Naive thymus-derived CD8-positive, alpha-beta T cell (primary cell): Measurements from ENCODE around the gene CIAO2B. TPM values are rescaled to one million over a fixed set of nuclear protein-coding genes. Genes with fewer than 3 reads are reported as not detected.
"Not testable (repeated sequence)": the region's sequence is repeated elsewhere in the genome, so short reads cannot be mapped to it uniquely, and the experiment has no call there.

ENCODE experiments used
- ATAC-seq, 2 donors: fragments of 150-1000 bp; cut with Tn5 transposase in 1 of 2; sonication (Bioruptor Pico), chemical (Tn5 transposase) in 1 of 2; 1 replicate in 1 of 2; 2 replicates in 1 of 2; pipeline ENCODE4 v1.10.0; 2021; ENCODE audit warnings: mild to moderate bottlenecking in 2 of 2, moderate library complexity in 2 of 2
- POLR2A ChIA-PET: fragments of 350-600 bp; sonication (Branson Sonifier 250); formaldehyde crosslinking; loops from one replicate; lab custom pipeline; 2021; ENCODE audit warnings: antibody characterized with exemption; lab: Charles Lee
- DNase-seq, 10 donors: peaks; one replicate each; pipeline versions ENCODE4 v3.0.0 to v3.0.0-alpha.2; 2020 to 2022
- H3K27ac Mint-ChIP-seq, 10 donors: one replicate each; pipeline ENCODE4 v1.8.0; 2020 to 2022; ENCODE audit warnings: mild to moderate bottlenecking in 10 of 10, mixed read lengths in 10 of 10, moderate library complexity in 4 of 10, inconsistent platforms in 1 of 10
- H3K27me3 Mint-ChIP-seq, 5 donors: one replicate each; pipeline ENCODE4 v1.8.0; 2021 to 2022; ENCODE audit warnings: mixed read lengths in 5 of 5
- H3K36me3 Mint-ChIP-seq, 3 donors: one replicate each; pipeline ENCODE4 v1.8.0; 2020 to 2022; ENCODE audit warnings: mixed read lengths in 3 of 3, mild to moderate bottlenecking in 2 of 3, inconsistent platforms in 1 of 3
- H3K4me1 Mint-ChIP-seq, 4 donors: one replicate each; pipeline ENCODE4 v1.8.0; 2021 to 2022; ENCODE audit warnings: mixed read lengths in 4 of 4
- H3K4me3 Mint-ChIP-seq, 10 donors: one replicate each; pipeline ENCODE4 v1.8.0; 2020 to 2022; ENCODE audit warnings: mild to moderate bottlenecking in 10 of 10, mixed read lengths in 10 of 10, moderate library complexity in 6 of 10, inconsistent platforms in 1 of 10
- H3K9me3 Mint-ChIP-seq, 9 donors: one replicate each; pipeline ENCODE4 v1.8.0; 2020 to 2022; ENCODE audit warnings: mixed read lengths in 9 of 9, mild to moderate bottlenecking in 3 of 9, inconsistent platforms in 1 of 9, moderate library complexity in 1 of 9
- polyA plus RNA-seq, 3 donors: library from polyadenylated mRNA; unstranded; fragments of 300-500 nt; fragmentation: Illumina TruSeq; gene quantifications; one replicate each; pipeline ENCODE4 v1.2.3, GENCODE V29; 2021
- total RNA-seq, 8 experiments: library from RNA in 2 of 8; stranded (reverse) in 2 of 8; gene quantifications; one replicate each; pipeline ENCODE4 v1.2.3 and lab custom pipeline; 2021 to 2026

CIAO2B gene
- total and polyA plus RNA-seq, 5 experiments from 2014 or later: 57.6 to 110 (median 86.1) TPM

DNA sequence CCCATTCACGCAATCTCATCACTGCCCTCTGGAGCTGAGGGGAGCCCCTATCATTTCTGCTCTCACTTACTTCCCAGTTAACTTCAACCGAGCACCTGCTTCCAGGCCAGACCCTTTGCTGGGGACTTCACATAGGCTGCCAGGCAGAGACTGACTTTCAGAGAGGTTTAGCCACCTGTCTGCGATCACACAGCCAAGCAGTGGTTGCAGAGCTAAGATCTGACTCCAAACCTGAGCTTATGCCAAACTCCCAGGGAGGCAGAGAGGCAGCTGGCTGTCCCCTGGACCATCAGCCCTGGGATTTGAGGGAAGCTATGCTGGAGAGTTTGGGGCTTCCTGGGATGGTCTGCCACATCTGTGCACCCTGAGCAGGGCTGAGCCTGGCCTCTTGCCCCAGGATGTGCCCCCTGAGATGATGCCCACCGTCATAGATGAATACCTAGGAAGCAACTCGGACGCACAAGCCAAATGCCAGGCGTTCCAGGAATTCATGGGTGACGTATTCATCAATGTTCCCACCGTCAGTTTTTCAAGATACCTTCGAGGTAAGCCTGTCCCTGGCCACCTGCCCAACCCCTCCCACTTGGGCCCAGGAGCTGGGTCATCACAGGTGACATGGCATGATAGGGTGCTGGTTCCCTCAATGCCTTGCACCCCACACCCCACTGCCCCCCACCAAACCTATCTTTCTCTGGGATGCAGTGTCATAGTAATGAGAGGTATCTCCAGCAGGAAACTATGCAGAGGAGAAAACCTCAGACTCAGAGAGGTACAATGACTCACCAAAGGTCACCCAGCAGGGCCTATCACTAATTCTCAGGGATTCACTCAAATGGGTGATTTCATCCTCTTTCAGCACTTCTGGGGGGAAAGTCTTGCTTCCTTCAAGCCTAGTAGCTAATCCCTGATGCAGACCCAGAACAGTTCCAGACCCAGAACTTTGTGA, 36.8 kb upstream of the CIAO2B start:
- H3K9me3 Mint-ChIP-seq: no peaks in the 10 kb centered on the region
- no peak for ATAC-seq
- DNase-seq: no peak

DNA sequence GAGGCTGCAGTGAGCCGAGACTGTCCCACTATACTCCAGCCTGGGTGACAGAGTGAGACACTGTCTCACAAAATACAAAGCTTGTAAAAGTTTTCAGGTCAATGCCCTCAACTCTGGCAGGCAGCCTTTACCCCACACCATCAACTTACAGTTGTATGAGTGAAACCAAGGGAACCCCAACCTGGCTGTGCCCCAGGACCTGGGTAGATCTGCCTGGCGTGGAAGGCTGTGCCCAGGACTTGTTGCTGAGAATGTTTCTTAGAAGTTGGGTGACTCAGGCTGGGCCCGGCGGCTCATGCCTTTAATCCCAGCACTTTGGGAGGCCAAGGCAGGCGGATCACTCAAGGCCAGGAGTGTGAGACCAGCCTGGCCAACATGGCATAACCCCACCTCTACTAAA, 34.6 kb upstream of the CIAO2B start:
- DNase-seq: no peak
- POLR2A ChIA-PET: no interaction called here
- peaks cover 1 to 12% (median 2%) of the 10 kb centered on the region in 5 donors for H3K27me3 Mint-ChIP-seq
- no peaks in the 10 kb centered on the region for H3K36me3 Mint-ChIP-seq
- no peak overlapping the region for H3K4me3 Mint-ChIP-seq
- no peak for ATAC-seq
- H3K27ac Mint-ChIP-seq: no peak overlapping the region
- H3K4me1 Mint-ChIP-seq: no peaks in the 10 kb centered on the region
- no peaks in the 10 kb centered on the region for H3K9me3 Mint-ChIP-seq

More for the DNA sequence above, 36.8 kb upstream of the CIAO2B start:
- H3K36me3 Mint-ChIP-seq: no peaks in the 10 kb centered on the region
- peaks cover 4 to 12% (median 6%) of the 10 kb centered on the region in 4 donors for H3K4me1 Mint-ChIP-seq
- H3K4me3 Mint-ChIP-seq: no peak overlapping the region
- peak overlapping the region in 1 of 10 donors; percentile 51 for H3K27ac Mint-ChIP-seq
- POLR2A ChIA-PET: interaction anchor here (1.1 kb wide), 1 partner anchor 203 kb away, joined by 3 read pairs; no protein-coding TSS in a partner anchor
- H3K27me3 Mint-ChIP-seq: peaks cover 0 to 4% (median 0%) of the 10 kb centered on the region in 5 donors

DNA sequence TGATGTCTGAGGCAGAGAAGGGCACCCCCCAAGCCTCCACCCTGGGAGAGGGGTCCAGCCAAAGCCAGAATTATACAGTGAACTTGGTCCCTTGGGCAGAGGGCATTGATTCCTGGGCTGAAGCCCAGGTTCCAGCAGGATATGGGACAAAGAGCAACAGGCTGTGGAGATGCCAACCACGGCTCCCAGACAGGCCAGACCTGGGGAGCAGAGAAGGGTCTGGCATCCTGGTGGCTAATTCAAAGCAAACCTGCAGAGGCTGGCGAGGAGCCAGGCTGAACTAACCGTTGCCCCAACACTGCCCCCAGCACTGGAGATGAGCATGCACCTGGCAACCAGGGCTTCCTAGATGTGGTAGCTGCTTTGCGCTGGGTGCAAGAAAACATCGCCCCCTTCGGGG, 29.8 kb upstream of the CIAO2B start:
- peaks cover 0 to 12% (median 2%) of the 10 kb centered on the region in 5 donors for H3K27me3 Mint-ChIP-seq
- POLR2A ChIA-PET: no interaction called here

DNA sequence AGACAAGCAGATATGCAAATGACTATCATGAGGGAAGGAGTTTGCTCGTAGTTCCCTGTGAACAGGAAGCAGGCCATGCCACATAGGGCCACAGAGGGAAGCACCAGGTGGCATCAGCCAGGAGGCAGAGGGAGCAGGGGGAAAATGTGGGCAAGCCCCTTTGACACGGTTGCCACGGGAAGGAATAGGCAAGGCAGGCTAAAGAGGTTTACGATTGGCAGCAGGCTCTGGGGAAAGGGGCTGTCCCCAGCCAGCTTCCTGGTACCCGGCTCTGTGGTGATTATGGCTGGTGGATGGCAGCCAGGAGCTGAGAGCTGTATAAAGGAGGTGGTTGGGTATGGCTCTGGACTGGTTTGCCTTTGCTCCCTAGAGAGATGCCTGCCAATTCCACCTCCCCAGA, 27.7 kb upstream of the CIAO2B start:
- Mint-ChIP-seq H3K9me3 (no peaks in the 10 kb centered on the region), H3K36me3 (no peaks in the 10 kb centered on the region), H3K4me3 (no peak overlapping the region), H3K27ac (peak overlapping the region in 2 of 10 donors; percentile 52 to 77), H3K27me3 (peaks cover 1 to 12% (median 7%) of the 10 kb centered on the region in 5 donors), H3K4me1 (peaks cover 10 to 25% (median 13%) of the 10 kb centered on the region in 4 donors)
- POLR2A ChIA-PET: no interaction called here
- DNase-seq (no peak), ATAC-seq (no peak)

More for the DNA sequence above, 29.8 kb upstream of the CIAO2B start:
- Mint-ChIP-seq H3K4me1 (peaks cover 3 to 15% (median 7%) of the 10 kb centered on the region in 4 donors), H3K9me3 (no peaks in the 10 kb centered on the region), H3K36me3 (no peaks in the 10 kb centered on the region), H3K27ac (no peak overlapping the region), H3K4me3 (no peak overlapping the region)
- DNase-seq (no peak), ATAC-seq (no peak)

DNA sequence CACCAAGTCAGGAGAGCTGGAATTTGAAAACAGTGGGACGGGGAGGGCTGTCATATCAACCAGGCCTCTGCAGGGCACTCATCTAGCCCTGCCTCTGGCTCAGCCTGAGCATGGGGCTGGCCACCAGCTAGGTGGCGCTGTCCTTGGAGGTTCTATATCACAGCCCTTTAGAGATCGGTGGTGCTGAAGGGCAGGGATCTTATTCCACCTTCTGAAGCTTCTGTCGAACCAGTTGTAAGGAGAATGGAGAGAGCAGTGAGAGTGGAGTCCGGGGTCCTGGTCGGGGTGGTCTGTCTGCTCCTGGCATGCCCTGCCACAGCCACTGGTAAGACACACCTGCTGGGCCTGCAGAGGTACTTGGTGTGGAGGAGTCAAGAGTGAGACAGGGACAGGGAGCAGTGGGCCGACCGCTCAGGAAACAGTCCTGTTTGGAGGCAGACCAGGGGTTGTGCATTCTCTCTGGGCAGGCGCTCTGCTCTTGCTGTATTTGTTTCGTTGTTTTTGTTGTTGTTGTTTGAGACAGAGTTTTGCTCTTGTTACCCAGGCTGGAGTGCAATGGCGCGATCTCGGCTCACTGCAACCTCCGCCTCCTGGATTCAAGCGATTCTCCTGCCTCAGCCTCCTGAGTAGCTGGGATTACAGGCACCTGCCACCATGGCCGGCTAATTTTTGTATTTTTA, 27.0 kb upstream of the CIAO2B start, which contains the start of gene CES3:
CES3 (plus strand) TSS at position 202 of the 680 bp plus-strand sequence; CDS start at position 244, 42 bp downstream.
- ATAC-seq (peak; percentile 85 to 95), DNase-seq (peak in 8 of 10 donors; percentile 16 to 40 (median 24))
- Mint-ChIP-seq H3K36me3 (no peaks in the 10 kb centered on the region), H3K27ac (peak within 1 kb of the TSS in 3 of 10 donors; percentile 52 to 80 (median 77)), H3K9me3 (no peaks in the 10 kb centered on the region), H3K4me3 (no peak within 1 kb of the TSS), H3K4me1 (peaks cover 10 to 25% (median 13%) of the 10 kb centered on the region in 4 donors), H3K27me3 (peaks cover 2 to 12% (median 7%) of the 10 kb centered on the region in 5 donors)
- POLR2A ChIA-PET: no interaction called here

DNA sequence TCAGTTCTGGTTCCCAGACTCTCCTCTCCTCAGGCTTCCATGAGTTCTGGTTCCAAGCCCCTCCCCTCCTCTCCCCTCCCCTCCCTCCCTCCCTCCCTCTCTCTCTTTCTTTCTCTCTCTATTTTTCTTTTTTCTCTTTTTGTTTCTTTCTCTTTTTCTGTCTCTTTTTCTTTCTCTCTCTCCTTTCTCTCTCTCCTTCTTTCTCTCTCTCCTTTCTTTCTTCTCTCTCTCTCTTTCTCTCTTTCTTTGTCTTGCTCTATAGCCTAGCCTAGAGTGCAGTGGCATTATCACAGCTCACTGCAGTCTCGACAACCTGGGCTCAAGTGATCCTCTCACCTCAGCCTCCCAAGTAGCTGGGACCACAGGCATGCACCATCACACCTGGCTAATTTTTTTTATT, 26.1 kb upstream of the CIAO2B start:
- peaks cover 3 to 10% (median 8%) of the 10 kb centered on the region in 5 donors for H3K27me3 Mint-ChIP-seq
- no peak overlapping the region for H3K4me3 Mint-ChIP-seq
- H3K9me3 Mint-ChIP-seq: no peaks in the 10 kb centered on the region
- POLR2A ChIA-PET: no interaction called here
- DNase-seq: no peak
- peaks cover 10 to 25% (median 13%) of the 10 kb centered on the region in 4 donors for H3K4me1 Mint-ChIP-seq
- ATAC-seq: no peak
- no peaks in the 10 kb centered on the region for H3K36me3 Mint-ChIP-seq
- H3K27ac Mint-ChIP-seq: no peak overlapping the region

DNA sequence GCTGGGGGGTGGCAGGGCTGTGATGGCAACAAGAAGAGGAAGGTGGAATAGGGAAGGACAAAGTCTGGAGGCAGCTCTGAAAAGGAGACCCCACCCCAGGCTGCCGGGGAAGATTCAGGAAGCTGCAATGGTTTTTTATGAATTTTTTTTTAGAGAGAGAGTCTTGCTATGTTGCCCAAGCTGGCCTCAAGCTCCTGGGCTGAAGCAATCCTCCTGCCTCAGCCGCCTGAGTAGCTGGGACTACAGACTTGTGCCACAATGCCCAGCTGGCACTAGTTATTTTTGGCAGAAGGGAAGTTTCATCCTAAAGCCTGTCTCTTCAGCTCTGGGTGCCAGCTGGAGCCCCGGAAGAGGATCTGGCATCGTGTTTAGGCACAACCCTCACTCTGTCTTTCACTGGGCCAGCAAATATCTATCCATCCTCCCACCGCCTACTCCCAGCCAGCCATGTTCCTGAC, 25.5 kb upstream of the CIAO2B start:
- peaks cover 1 to 7% (median 4%) of the 10 kb centered on the region in 5 donors for H3K27me3 Mint-ChIP-seq
- no peaks in the 10 kb centered on the region for H3K9me3 Mint-ChIP-seq
- no peaks in the 10 kb centered on the region for H3K36me3 Mint-ChIP-seq
- H3K4me1 Mint-ChIP-seq: peaks cover 10 to 25% (median 13%) of the 10 kb centered on the region in 4 donors
- DNase-seq (no peak), ATAC-seq (no peak)
- POLR2A ChIA-PET: no interaction called here
- H3K4me3 Mint-ChIP-seq: no peak overlapping the region
- H3K27ac Mint-ChIP-seq: peak overlapping the region in 1 of 10 donors; percentile 66

DNA sequence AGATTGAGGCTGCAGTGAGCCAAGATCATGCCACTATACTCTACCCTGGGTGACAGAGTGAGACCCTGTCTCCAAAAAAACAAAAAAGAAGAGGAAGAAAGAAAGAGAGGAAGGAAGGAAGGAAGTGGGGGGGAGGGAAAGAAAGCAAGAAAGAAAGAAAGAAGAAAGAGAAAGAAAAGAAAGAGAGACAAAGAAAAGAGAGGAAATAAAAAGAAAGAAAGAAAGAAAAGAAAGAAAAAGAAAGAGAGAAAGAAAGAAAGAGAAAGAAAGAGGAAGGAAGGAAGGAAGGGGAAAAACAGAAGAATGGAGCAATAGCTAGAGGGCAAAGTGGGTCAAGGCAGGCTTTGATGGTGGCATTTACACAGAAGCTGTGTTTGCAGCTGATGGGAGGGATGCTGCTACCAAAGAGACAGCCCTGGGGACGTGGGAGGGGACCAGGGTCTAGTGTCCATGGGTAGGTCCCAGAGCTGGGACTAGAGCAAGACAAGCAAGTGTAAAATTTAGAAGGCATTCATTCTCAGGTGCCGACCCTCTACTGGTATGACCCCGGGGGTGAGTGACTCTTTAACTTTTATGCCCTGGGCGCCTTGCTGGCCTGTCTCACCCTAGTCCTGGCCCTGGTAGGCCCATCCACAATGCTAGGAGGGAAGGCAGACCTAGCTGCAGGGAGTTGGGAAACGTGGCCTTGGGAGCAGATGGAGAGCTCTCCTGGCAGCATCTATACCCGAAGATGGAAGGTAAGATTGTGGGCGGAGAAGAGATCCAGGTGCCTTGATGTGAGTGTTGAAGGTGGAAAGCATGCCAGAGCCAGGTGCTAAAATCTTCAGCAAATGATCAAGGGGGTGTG, 24.9 kb upstream of the CIAO2B start:
- Mint-ChIP-seq H3K27me3 (peaks cover under 1 to 8% (median 4%) of the 10 kb centered on the region in 5 donors), H3K4me1 (peaks cover 10 to 25% (median 14%) of the 10 kb centered on the region in 4 donors), H3K36me3 (no peaks in the 10 kb centered on the region), H3K4me3 (no peak overlapping the region), H3K9me3 (no peaks in the 10 kb centered on the region), H3K27ac (peak overlapping the region in 3 of 10 donors; percentile 22 to 76 (median 66))
- ATAC-seq: no peak
- POLR2A ChIA-PET: no interaction called here
- no peak for DNase-seq

DNA sequence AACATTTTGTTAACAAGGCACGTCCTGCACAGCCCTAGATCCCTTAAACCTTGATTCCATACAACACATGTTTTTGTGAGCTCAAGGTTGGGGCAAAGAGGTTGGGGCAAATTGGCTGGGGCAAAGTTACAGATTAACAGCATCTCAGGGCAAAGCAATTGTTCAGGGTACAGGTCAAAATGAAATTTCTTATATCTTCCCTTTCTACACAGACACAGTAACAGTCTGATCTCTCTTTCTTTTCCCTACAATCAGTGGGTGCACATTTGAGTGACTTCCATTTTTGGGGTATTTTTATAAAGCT, 21.9 kb upstream of the CIAO2B start:
- POLR2A ChIA-PET, H3K36me3 Mint-ChIP-seq, H3K27ac Mint-ChIP-seq, DNase-seq, H3K9me3 Mint-ChIP-seq, ATAC-seq, H3K4me3 Mint-ChIP-seq: not testable (repeated sequence)
- H3K27me3 Mint-ChIP-seq: peaks cover 17 to 32% (median 27%) of the 10 kb centered on the region in 5 donors
- H3K4me1 Mint-ChIP-seq: peaks cover 9 to 18% (median 14%) of the 10 kb centered on the region in 4 donors

DNA sequence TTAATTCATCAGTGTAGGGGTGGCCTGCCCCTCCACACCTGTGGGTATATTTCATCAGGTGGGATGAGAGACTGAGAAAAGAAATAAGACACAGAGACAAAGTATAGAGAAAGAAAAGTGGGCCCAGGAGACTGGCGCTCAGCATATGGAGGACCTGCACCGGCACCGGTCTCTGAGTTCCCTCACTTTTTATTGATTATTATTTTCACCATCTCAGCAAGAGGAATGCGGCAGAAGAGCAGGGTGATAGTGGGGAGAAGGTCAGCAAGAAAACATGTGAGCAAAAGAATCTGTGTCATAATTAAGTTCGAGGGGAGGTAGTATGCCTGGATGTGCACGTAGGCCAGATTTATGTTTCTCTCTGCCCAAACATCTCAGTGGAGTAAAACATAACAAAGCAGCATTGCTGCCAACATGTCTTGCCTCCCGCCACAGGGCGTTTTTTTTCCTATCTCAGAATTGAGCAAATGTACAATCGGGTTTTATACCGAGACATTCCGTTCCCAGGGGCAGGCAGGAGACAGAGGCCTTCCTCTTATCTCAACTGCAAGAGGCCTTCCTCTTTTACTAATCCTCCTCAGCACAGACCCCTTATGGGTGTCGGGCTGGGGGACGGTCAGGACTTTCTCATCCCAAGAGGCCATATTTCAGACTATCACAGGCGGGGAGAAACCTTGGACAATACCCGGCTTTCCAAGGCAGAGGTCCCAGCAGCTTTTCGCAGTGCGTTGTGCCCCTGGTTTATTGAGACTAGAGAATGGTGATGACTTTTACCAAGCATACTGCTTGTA, 21.4 kb upstream of the CIAO2B start:
- H3K4me3 Mint-ChIP-seq, H3K9me3 Mint-ChIP-seq, H3K27ac Mint-ChIP-seq, H3K36me3 Mint-ChIP-seq, ATAC-seq, POLR2A ChIA-PET, DNase-seq: not testable (repeated sequence)
- peaks cover 18 to 36% (median 30%) of the 10 kb centered on the region in 5 donors for H3K27me3 Mint-ChIP-seq
- peaks cover 8 to 16% (median 12%) of the 10 kb centered on the region in 4 donors for H3K4me1 Mint-ChIP-seq

DNA sequence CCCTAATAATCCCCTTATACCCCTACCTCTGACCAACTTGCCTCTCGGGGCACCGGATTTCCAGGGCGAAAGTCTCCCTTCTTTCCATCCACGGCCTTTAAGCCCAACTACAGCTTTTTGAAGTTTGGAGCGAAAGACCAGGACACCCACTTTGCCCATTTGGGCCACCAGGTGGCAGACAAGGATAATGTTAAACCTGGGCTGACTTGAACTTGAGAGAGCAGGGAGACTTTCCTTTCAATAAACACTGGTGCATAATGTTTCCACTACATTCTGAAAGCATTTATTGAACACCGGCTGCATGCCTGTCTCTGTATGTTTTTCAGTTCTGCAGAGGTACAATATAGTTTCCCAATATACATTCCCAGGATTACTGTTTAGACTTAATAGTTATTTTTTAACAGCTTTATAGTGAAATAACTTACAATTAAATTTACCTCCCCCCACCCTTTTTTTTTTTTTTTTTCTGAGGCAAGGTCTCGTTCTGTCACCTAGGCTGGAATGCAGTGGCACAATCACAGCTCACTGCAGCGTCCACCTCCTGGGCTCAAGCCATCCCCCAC, 20.0 kb upstream of the CIAO2B start:
- Mint-ChIP-seq H3K9me3 (peaks cover 0 to 1% (median 0%) of the 10 kb centered on the region in 9 donors), H3K4me3 (no peak overlapping the region), H3K4me1 (peaks cover 10 to 13% (median 10%) of the 10 kb centered on the region in 4 donors), H3K27ac (peak overlapping the region in 2 of 10 donors; percentile 41 to 59), H3K27me3 (peaks cover 23 to 50% (median 37%) of the 10 kb centered on the region in 5 donors), H3K36me3 (peaks cover 0 to 5% (median 0%) of the 10 kb centered on the region in 3 donors)
- POLR2A ChIA-PET: interaction anchor here (1.3 kb wide), 1 partner anchor 20 kb away, joined by 3 read pairs; the partner anchor contains the start of gene CIAO2B
- DNase-seq (peak; percentile 49 to 81 (median 68)), ATAC-seq (peak; percentile 85 to 99)
